Skin epidermis (tissue), 12 donors: ENCODE results near the gene NOP14.
"Not testable (repeated sequence)": the region's sequence is repeated elsewhere in the genome, so short reads cannot be mapped to it uniquely, and the experiment has no call there.

Experiments used
- H3K27ac ChIP-seq, 21 experiments: fragments of 200-600 bp; sonication (generic) in 11 of 21; one replicate each; pipeline ENCODE4 v1.5.0; 2020; ENCODE audit warnings: mild to moderate bottlenecking in 3 of 21, inconsistent platforms in 2 of 21, moderate library complexity in 2 of 21
- H3K4me3 ChIP-seq, 7 experiments: fragments of 200-600 bp; sonication (generic) in 2 of 7; one replicate each; pipeline ENCODE4 v1.5.0; 2020; ENCODE audit warnings: inconsistent platforms in 2 of 7, mild to moderate bottlenecking in 2 of 7, moderate library complexity in 1 of 7

NOP14 gene

DNA sequence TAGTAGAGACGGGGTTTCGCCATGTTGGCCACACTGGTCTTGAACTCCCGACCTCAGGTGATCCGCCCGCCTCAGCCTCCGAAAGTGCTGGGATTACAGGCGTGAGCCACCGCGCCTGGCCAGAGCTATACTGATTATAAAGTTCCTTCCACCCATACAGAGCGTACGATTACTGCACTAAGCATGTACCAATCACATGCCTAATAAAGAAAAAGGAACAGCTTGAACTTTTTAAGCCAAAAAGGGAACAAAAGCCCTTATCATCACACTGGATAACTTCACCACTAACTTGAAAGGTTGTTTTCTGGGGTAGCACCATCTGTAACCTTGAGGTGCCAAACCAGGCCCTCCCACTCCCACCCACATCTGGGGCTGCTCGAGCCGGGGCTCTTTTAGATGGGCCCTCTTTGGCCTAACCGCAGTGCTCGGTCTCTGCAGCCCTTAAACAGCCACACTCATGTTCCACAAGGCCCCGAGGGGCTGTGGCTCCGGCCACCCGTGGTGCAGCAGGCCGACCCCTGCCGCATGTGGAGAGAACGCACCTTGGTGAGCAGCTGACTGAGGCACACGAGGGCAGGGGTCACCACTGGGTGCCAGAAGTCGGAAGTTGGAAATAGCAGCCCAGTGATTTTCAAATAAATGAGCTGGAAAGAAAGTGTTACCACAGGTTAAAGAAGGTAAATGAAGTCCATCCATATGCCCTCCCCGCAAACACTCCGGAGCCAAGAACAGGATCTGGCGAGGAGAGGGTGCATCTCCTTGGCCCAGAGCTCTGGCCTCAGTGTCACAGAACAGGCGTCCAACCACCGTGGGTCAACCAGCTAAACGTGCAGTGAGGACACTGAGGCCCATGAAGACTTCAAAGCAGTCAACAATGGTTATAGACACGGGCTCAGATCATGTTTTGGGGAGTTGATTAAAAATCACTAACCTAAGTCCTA lies 18.4 kb downstream of the NOP14 start:
- no peak overlapping the region for H3K4me3 ChIP-seq
- H3K27ac ChIP-seq, result no peak overlapping the region

DNA sequence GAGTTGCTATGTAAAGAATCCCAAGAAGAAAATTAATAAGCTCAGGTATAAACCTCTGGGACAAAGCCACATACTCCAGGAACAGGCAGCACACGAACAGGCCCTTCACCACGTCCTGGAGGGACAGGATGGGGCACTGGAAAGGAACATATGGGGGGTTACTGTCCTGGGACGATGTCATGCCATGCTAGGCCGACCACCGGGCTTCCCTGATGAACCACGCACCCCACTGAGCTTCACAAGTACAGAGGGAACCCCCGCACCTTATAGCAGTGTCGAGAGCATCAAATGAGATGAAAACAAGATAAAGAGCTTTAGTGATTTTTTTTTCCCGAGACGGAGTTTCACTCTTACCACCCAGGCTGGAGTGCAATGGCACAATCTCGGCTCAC lies 19.1 kb downstream of the NOP14 start:
- Histone ChIP-seq H3K27ac (no peak overlapping the region), H3K4me3 (no peak overlapping the region)

DNA sequence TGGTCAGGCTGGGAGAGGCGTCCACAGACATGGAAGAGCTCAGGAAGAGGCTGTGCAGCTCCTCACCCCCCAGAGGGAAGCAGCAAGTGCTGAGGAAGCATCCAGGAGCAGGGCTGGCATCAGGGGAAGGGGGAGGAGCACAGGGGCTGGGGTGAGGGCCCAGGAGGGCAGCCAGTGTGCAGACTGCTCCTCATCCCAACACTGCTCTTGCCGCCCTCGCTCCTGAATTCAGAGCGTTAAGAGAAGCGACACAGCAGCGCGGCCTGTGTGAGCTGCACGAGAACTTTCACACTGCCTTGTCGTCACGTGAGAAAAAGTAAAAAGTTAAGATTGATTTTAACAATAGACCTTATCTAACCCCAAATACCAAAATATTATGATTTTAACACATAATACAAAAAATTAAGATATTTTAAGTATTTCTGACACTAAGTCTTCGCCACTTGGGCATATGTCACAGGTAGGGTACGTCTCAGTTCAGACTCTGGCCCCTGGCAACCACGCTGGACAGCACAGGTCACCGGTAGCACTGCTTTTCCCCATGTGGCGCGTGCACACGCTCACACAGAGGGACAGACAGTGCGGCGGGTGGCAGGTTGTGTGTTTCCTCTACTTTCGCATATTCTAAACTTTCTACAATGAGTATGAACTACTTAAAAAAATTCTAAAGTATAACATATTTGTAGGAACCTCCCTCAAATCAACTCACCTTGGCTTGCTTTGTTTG lies 19.7 kb downstream of the NOP14 start:
- Histone ChIP-seq H3K27ac (peak overlapping the region in 3 of 21 experiments; percentile 28 to 53 (median 49)), H3K4me3 (no peak overlapping the region)

DNA sequence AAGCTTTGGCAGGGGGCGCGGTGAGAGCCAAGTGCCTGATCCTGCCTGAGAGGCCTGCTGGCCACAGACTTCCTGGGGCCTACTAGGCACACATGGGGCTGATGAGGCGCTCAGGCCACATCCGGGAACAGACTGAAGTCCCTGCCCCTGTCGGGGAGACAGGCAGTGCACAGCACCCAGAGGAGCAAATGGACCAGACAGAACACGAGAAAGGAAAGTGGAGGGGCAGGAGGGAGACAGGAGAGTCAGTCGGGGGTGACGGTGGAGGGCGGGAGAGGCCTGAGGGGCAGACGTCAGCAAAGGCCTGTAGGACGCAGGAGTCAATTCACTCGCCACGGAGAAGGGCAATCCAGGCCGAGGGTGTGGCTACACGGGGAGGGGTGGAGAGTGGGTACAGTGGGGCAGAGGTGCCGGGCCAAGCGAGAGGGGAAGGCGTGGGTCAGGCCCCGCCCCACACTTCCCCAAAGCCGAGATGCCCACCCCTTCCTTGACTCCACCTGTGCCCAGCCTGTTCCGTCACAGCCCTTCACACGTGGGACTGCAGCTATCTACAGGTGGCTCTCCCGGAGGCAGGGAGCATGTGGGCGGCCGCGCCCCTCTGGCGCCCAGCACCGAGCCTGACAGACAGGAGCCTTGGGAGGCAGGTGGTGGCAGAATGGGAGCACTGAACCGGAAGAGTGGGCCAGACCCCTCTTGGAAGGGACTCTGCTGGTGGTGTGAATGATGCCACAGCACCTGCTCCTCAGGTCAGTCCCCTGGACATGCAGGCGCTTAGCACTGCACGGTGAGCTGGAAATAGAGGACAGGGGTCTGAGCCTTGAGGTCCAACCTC lies 20.5 kb downstream of the NOP14 start:
- Histone ChIP-seq H3K4me3 (no peak overlapping the region), H3K27ac (peak overlapping the region in 12 of 21 experiments; percentile 16 to 67 (median 46))

DNA sequence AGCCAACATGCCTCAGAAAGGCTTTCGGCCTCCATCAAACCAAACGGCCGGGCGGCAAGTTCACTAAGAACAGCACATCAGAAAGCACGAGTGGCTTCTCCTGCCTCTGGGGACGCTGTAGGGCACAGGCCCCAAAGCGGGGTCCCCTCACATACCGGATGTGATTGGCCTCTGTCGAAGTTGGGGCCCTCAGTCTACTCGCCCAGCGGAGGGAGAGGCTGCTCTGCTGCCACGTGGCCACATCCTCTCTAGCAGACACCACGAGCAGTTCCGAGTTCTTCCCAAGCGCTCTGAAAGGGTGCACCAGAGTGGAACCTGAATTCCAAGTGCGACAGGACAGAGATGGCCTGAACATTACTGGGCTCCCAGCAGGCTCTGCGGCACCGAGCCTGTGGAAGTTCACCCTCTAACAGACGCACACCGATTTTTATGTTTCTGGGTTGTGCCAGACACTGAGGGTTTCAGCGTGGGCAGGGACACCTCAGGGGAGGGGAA lies 21.1 kb downstream of the NOP14 start:
- Histone ChIP-seq H3K27ac (peak overlapping the region in 13 of 21 experiments; percentile 10 to 67 (median 45)), H3K4me3 (no peak overlapping the region)

DNA sequence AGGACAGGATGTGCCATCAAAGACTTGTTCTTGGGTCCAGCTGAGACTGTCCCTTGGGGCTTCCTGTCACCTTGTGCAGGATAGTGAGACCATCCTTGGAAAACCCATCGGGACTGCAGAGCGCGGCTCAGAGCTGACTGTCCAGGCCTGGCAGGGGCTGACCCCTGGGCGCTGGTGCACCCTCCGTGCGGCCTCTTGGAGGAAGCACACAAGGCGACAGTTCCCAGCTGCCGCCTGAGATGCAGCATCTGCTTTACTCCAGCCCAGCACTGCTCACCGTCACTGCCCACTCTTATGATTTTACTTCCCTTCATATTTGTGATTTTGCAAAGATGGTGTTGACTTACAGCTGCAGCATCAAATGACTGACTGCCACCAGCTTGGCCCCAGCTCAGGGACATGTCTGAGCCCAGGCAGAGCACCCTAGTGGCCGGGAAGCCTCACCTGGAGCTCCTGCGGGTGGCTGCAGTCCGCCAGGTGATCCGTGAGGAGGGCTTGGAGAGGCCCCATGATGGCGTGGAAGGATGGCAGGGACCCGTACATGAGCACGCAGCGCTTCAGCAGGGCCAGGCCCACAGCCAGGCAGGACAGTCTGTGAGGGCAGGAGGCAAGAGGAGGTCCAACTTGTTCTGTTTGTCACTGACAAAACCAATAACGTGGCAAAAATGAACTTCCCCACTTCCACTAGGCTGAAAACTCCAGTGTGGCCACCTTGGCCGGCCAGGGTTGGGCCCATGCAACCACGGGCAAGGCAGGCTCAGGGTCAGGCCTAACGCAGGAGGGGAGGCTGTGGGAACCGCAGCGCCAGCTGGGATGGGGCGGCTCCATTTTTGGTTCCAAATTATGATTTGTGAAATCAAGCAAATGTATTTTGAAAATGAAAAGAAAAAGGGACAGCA lies 21.8 kb downstream of the NOP14 start:
- peak overlapping the region in 2 of 21 experiments; percentile 49 to 67 for H3K27ac ChIP-seq
- H3K4me3 ChIP-seq, result no peak overlapping the region

DNA sequence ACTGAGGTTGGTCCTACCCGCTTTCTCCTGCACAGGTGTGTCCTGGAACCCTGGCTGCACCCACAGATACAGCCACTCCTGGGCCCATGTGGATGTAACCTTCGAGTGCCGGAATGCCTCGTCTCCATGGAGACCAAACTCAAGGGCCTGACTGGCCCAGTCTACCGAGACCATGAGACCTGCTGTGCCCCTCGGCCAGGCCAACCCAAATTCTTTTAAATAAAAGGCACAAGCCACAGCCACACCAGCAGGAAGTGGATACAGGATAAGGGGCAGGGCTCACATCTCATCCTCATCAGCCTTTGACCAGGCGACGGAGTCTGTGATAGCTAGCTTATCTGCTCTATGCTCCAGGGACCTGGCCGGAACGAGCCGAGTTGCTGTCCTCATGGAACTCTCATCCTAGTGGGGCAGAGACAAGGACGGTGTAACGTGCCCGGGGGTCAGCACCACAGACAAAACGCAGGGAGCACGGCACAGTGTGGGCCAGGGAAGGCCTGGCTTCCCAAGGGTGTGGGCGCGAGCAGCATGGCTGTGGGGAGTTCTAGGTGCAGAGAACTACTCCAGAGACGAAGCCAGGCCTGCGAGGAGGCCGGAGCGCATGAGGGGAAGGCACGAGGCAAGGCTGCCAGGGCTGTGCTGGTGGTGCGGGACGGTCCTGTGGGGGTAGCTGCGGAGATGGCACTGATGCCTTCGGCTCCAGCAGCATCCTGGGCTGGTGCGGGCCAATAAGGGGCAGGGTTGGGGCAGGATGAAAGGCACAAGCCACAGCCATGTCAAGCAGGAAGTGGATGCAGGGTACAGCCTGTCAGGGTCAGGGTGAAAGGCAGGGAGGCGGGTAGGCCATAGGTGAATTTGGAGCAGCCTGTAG lies 22.7 kb downstream of the NOP14 start:
- H3K4me3 ChIP-seq, result no peak overlapping the region
- peak overlapping the region in 1 of 21 experiments; percentile 29 for H3K27ac ChIP-seq

DNA sequence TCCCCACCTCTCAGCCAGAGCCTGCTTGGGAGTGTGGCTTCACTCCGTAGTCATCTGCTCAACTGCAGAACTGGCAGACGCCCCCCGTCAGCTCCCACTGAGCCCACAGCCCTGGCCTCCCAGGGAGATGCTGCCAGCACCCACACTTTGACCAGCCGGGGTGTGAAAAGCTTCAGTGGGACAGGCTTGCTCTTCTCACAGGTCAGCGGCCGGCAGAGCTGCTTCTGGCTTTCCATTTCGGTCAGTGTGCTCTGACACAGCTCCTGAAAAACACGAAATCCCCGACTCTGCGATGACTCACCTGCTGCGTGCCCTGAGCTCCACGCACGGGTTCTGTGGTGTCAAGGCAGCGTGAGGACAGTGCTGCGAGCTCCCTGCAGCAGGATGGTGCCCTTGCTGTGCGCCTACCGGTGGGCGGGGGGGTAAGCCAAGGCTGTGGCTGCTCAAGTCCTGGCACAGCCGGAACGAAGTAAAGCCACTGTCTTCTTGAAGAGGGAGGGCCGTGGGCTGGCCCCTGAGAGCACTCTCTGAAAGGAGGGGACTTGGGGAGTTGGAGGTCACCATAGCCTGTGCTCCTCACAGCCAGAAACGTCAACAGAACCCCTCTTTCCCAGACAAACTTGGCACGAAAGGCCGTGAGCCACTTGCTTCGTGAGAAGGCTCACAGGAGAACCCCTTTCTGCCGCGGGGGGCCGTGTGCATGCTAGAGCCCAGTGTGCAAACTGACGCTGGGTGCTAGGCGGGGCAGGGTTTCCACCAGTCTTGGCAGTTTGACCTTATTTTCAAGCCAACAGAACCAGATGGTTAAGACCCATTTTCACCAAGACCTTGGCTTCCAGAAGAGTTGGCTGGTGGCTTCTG lies 23.6 kb downstream of the NOP14 start:
- peak overlapping the region in 1 of 21 experiments; percentile 29 for H3K27ac ChIP-seq
- no peak overlapping the region for H3K4me3 ChIP-seq

DNA sequence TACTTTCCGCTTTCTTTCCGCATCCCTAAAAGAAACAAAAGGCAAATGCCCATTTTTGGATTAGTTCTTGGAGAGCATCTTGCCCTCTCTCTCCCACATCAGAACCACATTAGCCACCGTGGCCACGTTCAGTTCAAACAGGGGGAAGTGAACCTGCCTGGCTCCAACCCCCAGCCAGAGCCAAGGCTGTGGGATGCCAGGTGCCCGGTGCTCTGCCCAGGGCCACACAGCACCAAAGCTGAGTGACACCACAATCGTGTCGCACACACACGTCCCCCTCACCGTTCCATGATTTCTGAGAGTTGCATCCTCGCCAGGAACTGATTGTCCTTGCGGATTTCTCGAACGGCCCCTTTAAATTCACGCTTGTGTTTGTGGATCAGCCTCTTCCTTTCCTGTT lies 24.3 kb downstream of the NOP14 start:
- Histone ChIP-seq H3K4me3 (no peak overlapping the region), H3K27ac (no peak overlapping the region)

DNA sequence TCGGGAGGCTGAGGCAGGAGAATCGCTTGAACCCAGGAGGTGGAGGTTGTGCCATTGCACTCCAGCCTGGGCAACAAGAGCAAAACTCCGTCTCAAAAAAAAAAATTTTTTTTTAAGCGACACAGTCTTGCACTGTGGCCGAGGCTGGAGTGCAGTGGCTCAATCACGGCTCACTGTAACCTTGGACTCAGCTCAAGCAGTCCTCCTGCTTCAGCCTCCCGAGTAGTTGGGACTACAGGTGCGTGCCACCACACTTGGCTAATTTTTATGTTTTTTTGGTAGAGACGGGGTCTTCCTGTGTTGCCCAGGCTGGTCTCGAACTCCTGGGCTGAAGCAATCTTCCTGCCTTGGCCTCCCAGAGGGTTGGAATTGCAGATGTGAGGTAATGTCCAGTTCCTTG lies 24.8 kb downstream of the NOP14 start:
- H3K4me3 ChIP-seq, H3K27ac ChIP-seq: not testable (repeated sequence)

DNA sequence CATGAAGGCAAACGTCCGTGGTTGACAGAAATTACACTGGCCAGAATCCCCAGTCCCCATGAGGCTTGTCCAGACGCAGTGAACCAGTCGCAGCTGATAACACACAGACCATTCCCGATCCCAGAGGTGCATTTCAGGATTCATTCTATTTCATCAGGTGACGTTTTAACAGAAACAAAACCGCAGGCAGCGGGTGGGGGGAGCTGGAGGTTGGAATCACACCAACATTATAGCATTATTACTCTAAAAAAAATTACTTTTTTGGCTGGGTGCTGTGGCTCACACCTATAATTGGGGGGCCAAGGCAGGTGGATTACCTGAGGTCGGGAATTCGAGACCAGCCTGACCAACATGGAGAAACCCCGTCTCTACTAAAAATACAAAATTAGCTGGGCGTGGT lies 25.2 kb downstream of the NOP14 start:
- peak overlapping the region in 7 of 21 experiments; percentile 22 to 98 (median 55) for H3K27ac ChIP-seq
- H3K4me3 ChIP-seq, result peak overlapping the region in 1 of 7 experiments; percentile 17

DNA sequence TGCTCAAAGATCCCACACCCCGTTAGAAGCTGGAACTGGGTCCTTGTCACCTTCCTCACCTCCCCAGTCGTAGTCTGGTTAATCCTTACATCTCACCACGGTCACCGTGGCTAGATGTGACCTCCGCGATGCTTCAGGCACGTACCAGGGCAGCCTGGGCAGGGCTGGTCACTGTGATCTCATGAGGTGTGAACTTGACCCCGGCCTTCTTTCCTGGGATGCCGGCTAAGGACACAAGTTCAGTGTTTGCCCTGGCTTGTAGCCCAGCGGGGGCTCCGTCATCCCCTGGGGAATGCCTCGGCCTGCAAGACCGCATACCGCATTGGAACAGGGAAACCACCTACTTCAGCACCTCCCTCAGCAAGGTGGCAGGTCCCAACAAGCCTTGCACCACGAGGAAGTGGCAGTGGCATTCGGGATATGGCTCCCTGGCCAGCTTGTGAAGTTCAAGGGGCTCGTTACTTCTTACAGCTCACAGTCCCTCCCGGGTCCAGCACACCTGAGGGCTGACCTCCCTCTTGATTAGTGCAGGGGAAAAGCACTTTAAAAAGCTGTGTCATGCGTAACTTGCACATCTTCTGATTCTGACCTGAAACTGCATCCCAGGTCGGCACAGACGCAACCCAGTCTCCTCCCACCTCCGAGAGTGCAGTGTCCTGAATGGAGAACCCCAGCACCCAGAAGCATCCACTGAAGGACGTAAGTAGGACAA lies 25.9 kb downstream of the NOP14 start:
- Histone ChIP-seq H3K27ac (peak overlapping the region in 18 of 21 experiments; percentile 12 to 98 (median 62)), H3K4me3 (peak overlapping the region in 1 of 7 experiments; percentile 17)

DNA sequence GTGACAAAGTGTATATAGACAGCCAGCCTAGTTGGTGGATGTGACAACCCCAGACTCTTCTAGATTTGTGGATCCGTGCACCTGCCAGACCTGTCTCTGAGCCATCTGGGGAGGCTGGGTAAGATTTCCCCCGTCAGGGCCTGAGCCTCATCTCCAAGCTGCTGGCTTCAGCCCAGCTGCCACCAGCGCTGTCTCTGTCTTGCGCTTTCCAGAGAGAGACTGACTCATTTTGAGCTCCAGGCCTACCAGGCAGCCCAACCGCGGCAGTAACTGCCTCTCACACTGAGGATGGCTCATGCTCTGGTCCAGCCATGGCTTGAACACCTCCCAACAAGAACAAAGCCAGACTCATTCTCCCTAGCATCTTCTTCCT lies 26.4 kb downstream of the NOP14 start:
- H3K4me3 ChIP-seq, result peak overlapping the region in 1 of 7 experiments; percentile 17
- H3K27ac ChIP-seq, result peak overlapping the region in 18 of 21 experiments; percentile 12 to 98 (median 65)

DNA sequence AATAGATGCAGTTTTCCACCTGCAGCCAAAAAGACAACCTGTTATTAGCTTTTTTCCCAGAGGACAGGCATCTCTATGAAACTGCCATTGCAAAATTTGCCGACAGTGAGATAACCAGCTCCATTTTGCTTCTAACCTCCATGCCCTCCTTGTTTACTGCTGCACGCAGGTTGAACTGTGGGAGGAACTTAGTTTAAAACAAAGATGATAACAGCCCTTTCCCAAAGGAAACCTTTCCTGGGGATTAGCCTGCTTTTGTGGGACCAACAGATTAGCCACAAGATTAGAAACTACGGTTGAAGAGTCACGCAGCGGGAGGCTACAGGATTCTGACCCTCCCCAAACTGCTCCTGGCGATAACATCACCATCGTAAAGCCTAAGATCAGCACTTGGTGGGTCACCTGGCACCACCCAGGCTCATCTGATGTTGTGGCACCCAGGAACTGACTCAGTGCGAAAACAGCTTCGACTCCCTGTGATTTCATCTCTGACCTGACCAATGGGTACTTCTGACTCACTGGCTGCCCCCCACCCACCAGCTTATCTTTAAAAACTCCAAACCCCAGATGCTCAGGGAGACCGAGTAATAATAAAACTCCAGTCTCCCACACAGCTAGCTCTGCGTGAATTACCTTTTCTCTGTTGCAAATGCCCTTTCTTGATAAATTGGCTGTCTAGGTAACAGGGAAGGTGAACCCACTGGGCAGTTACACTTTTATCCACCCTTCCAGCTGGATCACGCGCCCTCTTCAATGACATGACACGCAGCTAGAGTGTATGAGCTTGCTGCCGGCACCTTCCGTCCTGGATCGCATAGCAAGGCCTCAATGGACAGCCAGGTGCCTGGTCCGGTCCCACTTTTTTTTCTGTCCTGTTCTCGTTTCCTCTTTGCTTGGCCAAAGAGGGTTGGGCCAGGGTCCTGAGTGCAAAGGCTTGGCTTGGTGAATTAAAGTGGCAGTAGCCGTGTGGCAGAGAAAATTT lies 27.2 kb downstream of the NOP14 start:
- peak overlapping the region in 20 of 21 experiments; percentile 17 to 98 (median 92) for H3K27ac ChIP-seq
- peak overlapping the region; percentile 69 to 98 (median 93) for H3K4me3 ChIP-seq
